ENCODE measurements around the gene MAPRE2.
A peak's percentile ranks its signal among the peaks of the same experiment; 100 is the strongest.

MAPRE2 gene

DNA sequence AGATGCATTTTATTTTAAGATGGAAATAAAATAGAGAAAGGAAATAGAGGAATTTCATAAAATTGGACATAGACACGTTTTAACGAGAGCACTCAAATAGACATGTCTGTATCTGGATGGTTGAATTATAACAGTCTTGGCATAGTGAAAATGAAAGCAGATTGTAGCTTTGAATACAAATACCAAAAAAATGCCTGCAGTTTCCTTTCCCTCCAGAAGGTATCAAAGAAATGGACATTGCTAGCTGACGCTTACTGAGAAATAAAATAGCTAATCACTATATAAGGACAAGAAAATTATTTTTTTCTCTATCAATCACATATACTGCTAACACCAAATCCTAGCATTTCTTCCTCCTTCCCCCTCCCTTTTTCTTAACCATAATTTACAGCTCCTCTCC lies 11.4 kb upstream of the MAPRE2 start:
- H3K4me2 ChIP-seq (ENCODE audit: low read depth, low read length, poor library complexity, severe bottlenecking): peak overlapping the region; percentile 31

DNA sequence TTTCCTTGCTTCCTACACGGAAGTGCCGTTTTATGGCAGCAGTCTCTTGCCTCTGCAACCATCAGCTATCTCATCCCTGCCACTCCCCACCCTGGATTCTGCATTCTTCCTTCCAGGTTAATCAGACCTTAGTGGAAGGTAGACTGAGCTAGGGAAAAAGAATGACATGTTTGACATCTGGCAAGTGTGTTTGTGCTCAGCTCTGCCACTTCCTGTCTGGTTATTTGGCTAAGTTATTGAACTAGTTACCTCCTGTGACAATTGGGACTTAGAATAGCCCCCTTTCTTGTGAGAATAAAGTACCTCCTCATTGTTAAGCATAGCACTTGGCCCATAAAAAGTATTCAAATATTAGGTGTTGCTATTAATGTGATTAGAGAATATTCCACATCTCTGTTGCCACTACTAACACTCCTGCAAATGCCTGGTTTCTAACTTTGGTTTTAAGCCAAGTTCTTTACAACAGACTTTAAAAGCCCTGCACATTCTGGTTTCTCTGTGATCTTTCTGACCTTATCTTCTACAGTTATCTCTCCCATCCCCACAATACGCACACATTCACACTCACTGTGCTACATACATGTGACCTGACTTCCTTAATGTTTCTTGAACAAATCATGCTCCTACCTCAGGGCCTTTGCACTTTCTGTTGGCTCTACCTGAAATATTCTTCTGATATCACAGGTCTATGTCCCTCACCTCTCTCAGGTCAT lies 10.8 kb upstream of the MAPRE2 start:
- Histone ChIP-seq H3K4me3 (ENCODE audit: insufficient read depth, low read length, poor library complexity, severe bottlenecking) (no peak overlapping the region), H3K9me2 (replicated peaks; ENCODE audit: insufficient read depth, low read length) (no peaks in the 10 kb centered on the region), H2AFZ (ENCODE audit: low read depth, low read length, severe bottlenecking) (peak overlapping the region; percentile 93), H3K27me3 (ENCODE audit: low read length) (no peaks in the 10 kb centered on the region), H3K9ac (ENCODE audit: low read length) (peak overlapping the region; percentile 15; the same call in 1 of the 2 replicates), H3K9me3 (ENCODE audit: insufficient read depth, low read length) (no peaks in the 10 kb centered on the region), H4K20me1 (ENCODE audit: low read depth, low read length) (no peaks in the 10 kb centered on the region), H3K4me2 (ENCODE audit: low read depth, low read length, poor library complexity, severe bottlenecking) (peak overlapping the region; percentile 31), H3K36me3 (ENCODE audit: low read length) (no peaks in the 10 kb centered on the region), H3K27ac (ENCODE audit: low read depth, low read length) (no peak overlapping the region), H3F3A (ENCODE audit: insufficient read depth) (no peaks in the 10 kb centered on the region), H3K79me2 (ENCODE audit: insufficient read depth, low read length) (no peaks in the 10 kb centered on the region)
- no peak for TF ChIP-seq EZH2phosphoT487 (conservative IDR thresholded peaks at IDR 0.05; ENCODE audit: low read length)
- TF ChIP-seq, protein P1, sequence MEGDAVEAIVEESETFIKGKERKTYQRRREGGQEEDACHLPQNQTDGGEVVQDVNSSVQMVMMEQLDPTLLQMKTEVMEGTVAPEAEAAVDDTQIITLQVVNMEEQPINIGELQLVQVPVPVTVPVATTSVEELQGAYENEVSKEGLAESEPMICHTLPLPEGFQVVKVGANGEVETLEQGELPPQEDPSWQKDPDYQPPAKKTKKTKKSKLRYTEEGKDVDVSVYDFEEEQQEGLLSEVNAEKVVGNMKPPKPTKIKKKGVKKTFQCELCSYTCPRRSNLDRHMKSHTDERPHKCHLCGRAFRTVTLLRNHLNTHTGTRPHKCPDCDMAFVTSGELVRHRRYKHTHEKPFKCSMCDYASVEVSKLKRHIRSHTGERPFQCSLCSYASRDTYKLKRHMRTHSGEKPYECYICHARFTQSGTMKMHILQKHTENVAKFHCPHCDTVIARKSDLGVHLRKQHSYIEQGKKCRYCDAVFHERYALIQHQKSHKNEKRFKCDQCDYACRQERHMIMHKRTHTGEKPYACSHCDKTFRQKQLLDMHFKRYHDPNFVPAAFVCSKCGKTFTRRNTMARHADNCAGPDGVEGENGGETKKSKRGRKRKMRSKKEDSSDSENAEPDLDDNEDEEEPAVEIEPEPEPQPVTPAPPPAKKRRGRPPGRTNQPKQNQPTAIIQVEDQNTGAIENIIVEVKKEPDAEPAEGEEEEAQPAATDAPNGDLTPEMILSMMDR (IDR thresholded peaks at IDR 0.05; ENCODE audit: insufficient read depth, low read length, poor library complexity, severe bottlenecking): no peak

More for the DNA sequence above, 11.4 kb upstream of the MAPRE2 start:
- Histone ChIP-seq H3K27ac (ENCODE audit: low read depth, low read length) (no peak overlapping the region), H3K36me3 (ENCODE audit: low read length) (no peaks in the 10 kb centered on the region), H3K9ac (ENCODE audit: low read length) (peak overlapping the region; percentile 15; the same call in 1 of the 2 replicates), H3K9me3 (ENCODE audit: insufficient read depth, low read length) (no peaks in the 10 kb centered on the region), H3K4me3 (ENCODE audit: insufficient read depth, low read length, poor library complexity, severe bottlenecking) (no peak overlapping the region), H4K20me1 (ENCODE audit: low read depth, low read length) (no peaks in the 10 kb centered on the region), H3F3A (ENCODE audit: insufficient read depth) (no peaks in the 10 kb centered on the region), H3K9me2 (replicated peaks; ENCODE audit: insufficient read depth, low read length) (no peaks in the 10 kb centered on the region), H2AFZ (ENCODE audit: low read depth, low read length, severe bottlenecking) (peak overlapping the region; percentile 93), H3K27me3 (ENCODE audit: low read length) (no peaks in the 10 kb centered on the region), H3K79me2 (ENCODE audit: insufficient read depth, low read length) (no peaks in the 10 kb centered on the region)
- TF ChIP-seq, protein P1 (IDR thresholded peaks at IDR 0.05; ENCODE audit: insufficient read depth, low read length, poor library complexity, severe bottlenecking): no peak
- TF ChIP-seq EZH2phosphoT487 (conservative IDR thresholded peaks at IDR 0.05; ENCODE audit: low read length): no peak

DNA sequence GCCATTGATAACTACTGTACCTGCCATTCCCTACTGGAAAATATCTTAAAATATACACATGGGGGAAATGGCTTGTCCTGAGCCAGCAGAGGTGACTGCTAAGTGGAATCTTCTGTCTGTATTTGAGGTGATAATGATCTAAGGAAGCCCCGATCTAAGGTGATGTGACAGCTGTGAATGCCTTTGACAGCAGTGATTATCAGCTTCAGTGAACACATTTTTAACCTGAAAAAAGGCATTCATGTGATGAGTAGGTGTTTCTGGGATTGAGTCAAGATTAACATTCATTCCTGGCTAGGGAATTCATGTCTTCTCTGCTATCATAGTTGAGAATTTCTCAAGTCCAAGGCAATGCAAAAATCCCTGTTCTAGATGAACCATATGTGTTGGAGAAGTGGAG lies 9.1 kb upstream of the MAPRE2 start:
- H3K27ac ChIP-seq (ENCODE audit: low read depth, low read length): no peak overlapping the region
- no peak for TF ChIP-seq EZH2phosphoT487 (conservative IDR thresholded peaks at IDR 0.05; ENCODE audit: low read length)
- TF ChIP-seq, protein P1 (IDR thresholded peaks at IDR 0.05; ENCODE audit: insufficient read depth, low read length, poor library complexity, severe bottlenecking): no peak
- no peak overlapping the region for H2AFZ ChIP-seq (ENCODE audit: low read depth, low read length, severe bottlenecking)

More for the DNA sequence above, 9.1 kb upstream of the MAPRE2 start:
- no peaks in the 10 kb centered on the region for H3K36me3 ChIP-seq (ENCODE audit: low read length)
- H3K9ac ChIP-seq (ENCODE audit: low read length): no peak overlapping the region
- no peaks in the 10 kb centered on the region for H3K79me2 ChIP-seq (ENCODE audit: insufficient read depth, low read length)
- no peaks in the 10 kb centered on the region for H3K27me3 ChIP-seq (ENCODE audit: low read length)
- no peak overlapping the region for H3K4me2 ChIP-seq (ENCODE audit: low read depth, low read length, poor library complexity, severe bottlenecking)
- H3F3A ChIP-seq (ENCODE audit: insufficient read depth): no peaks in the 10 kb centered on the region
- no peaks in the 10 kb centered on the region for H3K9me2 ChIP-seq (replicated peaks; ENCODE audit: insufficient read depth, low read length)
- H3K9me3 ChIP-seq (ENCODE audit: insufficient read depth, low read length): no peaks in the 10 kb centered on the region
- H3K4me3 ChIP-seq (ENCODE audit: insufficient read depth, low read length, poor library complexity, severe bottlenecking): no peak overlapping the region
- no peaks in the 10 kb centered on the region for H4K20me1 ChIP-seq (ENCODE audit: low read depth, low read length)

Data from SU-DHL-6 (cell line).